HG03442 (cell line): ENCODE data around the gene NFATC3.

Experiments used
- ATAC-seq: cut with Tn5 transposase; IDR thresholded peaks from one replicate; pipeline ENCODE4 v1.9.1; 2021; ENCODE audit warnings: mild to moderate bottlenecking, moderate library complexity; ENCODE audit not compliant: unreplicated experiment

The NFATC3 gene

DNA sequence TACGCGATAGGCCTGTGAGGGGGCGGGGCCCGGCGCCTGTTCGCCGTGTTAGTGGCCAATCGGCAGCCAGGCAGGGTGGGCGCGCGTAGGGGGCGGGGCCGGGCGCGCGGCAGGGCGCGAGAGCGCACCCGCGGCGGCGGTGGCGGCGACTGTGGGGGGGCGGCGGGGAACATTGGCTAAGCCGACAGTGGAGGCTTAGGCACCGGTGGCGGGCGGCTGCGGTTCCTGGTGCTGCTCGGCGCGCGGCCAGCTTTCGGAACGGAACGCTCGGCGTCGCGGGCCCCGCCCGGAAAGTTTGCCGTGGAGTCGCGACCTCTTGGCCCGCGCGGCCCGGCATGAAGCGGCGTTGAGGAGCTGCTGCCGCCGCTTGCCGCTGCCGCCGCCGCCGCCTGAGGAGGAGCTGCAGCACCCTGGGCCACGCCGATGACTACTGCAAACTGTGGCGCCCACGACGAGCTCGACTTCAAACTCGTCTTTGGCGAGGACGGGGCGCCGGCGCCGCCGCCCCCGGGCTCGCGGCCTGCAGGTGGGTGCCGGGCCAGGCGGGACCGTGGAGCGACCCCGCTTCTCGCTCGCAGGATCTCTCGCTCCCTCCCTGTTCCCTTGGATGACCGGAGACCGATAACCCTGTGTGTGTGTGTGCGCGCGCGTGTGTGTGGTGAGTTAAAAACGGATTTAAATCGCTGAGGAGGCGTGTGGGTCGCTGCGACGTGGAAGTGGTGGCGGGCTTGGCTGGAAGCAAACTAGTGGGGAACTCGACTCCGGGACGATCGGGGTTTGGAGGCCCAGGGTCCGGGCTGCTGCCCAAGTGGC is at the start of gene NFATC3:
Gene NFATC3, plus strand, starts transcription at position 112 of the 813 bp plus-strand sequence. Its CDS starts 312 bp downstream, at position 424.
- peak; percentile 59 for ATAC-seq

DNA sequence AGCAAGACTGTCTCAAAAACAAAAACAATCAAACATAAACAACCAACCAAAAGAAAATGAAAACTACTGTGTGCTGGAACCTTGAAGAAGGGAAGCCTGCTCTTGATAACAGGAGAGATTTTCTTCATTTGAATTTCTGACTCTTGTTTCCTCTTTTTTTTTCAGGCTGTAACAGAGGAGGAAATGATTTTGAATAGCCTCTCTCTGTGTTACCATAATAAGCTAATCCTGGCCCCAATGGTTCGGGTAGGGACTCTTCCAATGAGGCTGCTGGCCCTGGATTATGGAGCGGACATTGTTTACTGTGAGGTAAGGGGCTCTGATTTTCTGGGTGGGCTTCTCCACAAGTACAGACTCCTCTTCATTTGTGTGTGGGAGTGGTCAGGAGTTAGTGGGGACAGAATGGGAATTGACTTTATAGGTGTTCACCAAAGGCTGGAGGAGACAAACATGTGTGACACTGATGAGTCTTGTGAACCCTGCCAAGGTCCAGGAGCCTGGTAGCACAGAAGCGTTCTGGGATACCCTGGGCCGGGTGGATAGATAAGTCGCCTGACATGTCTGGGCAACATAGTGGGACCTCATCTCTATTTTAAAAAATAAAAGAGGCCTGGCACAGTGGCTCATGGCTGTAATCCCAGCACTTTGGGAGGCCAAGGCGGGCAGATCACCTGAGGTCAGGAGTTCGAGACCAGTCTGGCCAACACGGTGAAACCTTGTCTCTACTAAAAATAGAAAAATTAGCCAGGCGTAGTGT is 47.2 kb upstream of the NFATC3 start:
- ATAC-seq, result no peak

- peak; percentile 69 for ATAC-seq
Measured at GRCh38 chr16:68040506-68041288, 44.5 kb upstream of the NFATC3 start.

- no peak for ATAC-seq
Measured at GRCh38 chr16:68041783-68042182, 43.4 kb upstream of the NFATC3 start.

GRCh38 chr16:68046106-68046505 is 39.1 kb upstream of the NFATC3 start:
- ATAC-seq, result no peak

DNA sequence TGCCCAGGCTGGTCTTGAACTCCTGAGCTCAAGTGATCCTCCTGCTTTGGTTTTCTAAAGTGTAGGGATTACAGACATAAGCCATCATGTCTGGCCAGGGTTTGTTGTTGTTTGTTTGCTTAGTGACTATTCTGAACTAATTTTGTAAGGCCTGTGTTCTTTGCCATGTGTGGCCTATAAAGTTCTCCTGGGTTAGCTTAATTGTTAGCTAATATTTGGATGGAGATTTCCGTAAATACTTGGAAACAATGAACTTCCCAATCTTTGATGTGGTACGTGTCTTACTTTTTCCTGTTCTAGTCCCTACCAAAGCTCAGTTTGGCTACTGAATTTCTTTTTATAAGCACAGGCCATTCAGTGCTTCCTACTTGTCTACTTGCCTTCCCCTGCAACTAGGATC is 37.2 kb upstream of the NFATC3 start:
- no peak for ATAC-seq

GRCh38 chr16:68049449-68049848 is 35.7 kb upstream of the NFATC3 start:
- ATAC-seq, result no peak

GRCh38 chr16:68055395-68055794 is 29.8 kb upstream of the NFATC3 start:
- no peak for ATAC-seq

DNA sequence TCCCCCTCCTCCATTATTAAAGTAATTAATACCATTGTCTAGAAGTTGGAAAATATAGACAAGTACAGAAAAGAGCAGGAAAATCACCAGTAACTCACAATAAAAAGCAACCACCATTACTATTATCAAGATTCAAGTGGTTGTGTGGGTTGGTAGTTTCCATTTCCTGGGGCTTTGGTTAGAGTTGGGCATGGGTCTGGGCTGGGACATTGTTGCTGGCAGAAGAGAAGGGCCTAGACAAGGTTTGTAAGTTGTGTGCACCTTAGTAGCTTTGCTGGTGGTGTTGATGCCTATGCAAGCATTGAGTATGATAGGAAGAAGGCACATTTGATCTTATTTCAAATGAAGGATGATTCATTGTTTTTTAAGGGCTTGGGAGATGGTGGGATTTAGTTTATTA is 25.4 kb upstream of the NFATC3 start:
- no peak for ATAC-seq

GRCh38 chr16:68061396-68061795 is 23.8 kb upstream of the NFATC3 start:
- ATAC-seq, result no peak

DNA sequence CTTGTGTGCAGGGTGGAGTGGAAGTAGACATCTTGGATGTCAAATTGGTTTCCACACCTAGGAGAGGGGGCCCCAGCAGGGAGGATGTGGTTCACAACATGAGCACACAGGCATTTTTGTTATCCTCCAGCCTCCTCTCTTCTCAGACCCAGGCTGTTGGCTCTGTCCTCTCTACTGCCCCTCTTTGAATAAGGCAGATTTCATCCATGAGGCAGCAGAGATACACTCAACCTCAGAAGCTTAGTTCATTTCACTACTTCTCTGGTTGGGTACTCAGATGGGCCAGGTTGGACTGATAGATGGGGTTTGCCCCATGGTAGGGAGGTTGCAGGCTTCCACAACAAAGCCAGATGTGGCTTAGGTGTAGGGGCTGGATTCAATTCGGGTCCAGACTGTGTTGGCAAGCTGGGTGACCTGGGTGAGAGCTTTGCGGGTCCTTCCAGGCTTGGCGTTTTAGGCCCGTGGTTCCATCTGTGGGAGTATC is 22.2 kb upstream of the NFATC3 start:
- ATAC-seq, result no peak

GRCh38 chr16:68064791-68065365 is 20.3 kb upstream of the NFATC3 start:
- ATAC-seq, result no peak

DNA sequence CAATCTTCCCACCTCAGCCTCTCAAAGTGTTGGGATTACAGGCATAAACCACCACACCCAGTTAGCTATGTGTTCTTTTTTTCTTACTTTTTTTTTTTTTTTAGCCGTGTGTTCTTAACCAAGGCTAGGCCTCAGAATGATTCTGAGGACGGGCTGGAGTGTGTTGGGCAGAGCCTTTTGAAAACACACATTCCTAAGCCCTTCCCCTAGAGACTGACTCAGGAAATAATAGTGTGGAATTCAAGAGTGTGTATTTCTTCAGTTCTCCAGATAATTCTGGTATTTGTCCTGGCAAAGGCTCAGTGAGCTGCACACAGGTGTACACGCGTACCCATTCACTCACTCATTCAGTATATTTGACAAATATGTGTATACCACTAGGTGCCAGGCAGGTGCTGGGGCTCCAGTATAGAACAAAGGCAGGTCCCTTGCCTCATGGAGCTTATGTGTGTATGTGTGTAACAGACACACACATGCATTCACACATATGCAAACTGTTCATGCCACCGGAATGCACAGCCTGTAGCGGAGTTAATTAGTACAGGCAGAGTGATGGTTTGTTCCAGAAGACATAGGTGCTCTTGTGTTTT is 19.4 kb upstream of the NFATC3 start:
- ATAC-seq, result no peak

DNA sequence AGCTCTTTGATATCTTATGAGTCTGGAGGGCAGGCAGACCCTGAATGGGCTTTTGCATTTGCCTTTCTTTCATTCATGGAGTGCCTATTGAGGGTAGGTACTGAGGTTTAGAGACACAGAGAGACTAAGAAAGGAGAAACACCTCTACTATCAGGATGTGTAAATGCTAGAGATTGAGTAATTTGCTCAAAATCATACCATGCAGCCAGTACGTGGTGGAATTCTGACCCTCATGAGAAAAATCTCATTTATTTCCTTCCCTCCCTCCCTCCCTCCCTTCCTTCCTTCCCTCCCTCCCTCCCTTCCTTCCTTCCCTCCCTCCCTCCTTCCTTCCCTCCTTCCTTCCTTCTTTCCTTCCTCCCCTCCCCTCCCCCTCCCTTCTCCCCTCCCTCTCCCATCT is 18.4 kb upstream of the NFATC3 start:
- no peak for ATAC-seq

DNA sequence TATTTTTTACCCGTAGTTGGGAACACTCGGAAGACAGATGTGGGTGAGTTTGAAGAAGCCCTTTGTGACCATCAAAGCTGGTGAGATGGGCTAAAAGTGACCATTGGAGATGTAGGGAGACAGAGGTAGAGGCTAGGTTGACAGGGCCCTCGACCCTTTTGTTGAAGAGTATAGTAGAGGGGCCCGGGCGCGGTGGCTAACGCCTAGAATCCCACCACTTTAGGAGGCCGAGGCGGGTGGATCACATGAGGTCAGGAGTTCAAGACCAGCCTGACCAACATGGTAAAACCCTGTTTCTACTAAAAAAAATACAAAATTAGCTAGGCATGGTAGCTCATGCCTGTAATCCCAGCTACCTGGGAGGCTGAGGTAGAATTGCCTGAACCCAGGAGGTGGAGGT is 16.2 kb upstream of the NFATC3 start:
- no peak for ATAC-seq

DNA sequence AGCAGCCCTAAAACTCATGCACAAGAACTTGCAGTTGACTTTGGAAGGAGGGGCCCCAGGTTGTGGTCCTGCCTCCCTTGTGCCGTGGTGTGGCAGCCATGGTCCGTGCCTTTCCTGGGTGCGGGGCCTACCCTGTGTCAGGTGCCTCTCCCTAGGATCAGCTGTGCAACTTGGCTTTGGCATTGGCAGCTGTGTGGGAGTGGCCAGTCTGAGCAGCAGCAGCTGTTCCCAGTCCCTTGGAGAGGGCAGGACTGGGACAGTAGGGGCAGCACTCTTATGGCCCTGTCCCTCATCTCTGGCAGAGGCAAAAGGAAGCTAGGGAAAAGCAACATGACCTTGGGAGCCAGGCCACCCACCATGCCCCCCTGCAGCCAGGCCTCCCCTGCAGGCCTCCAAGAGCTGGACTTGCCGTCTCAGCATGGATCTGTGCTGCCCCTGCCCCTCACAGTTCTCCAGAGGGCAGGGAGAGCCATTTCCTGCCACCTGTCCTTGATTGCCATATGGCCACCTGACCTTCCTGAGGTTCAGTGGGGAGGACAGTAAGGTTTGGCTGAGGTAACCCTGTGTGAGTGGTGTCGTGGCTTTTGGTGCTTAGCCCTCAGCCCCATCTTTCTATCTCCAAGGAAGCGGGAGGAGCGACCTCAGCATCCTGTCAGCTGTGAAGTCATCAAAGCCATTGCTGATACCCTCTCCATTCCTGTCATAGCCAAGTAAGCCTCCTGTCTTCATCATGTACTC is 15.5 kb upstream of the NFATC3 start:
- no peak for ATAC-seq

- no peak for ATAC-seq
Measured at GRCh38 chr16:68070249-68070730, 14.9 kb upstream of the NFATC3 start.

DNA sequence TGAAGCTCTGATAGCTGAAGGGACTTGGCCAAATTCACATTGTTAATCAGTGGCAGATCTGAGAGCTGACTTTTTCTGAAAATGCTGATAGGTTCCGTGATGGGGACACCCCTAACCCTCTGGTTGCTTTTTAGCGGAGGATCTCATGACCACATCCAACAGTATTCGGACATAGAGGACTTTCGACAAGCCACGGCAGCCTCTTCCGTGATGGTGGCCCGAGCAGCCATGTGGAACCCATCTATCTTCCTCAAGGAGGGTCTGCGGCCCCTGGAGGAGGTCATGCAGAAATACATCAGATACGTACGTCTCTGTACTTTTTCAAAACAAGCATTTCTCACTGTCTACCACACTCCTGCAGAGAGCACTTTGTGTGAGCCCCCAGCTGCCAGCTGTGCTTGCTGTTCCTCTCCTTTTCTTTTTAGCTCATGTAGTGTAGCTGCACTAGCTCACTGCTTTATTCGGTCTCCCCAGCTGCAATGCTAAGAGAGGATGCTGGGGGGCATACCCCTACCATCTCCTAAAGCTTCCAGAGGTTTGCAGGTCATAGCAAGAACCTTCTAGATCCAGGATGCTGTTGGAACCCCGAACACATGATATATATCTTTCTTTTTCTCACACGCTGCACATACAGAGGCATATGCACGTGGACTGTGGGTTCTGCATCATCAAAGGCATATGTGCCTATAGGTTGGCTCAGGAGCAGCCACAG is 14.2 kb upstream of the NFATC3 start:
- no peak for ATAC-seq

GRCh38 chr16:68071518-68071901 is 13.7 kb upstream of the NFATC3 start:
- no peak for ATAC-seq
